H1 (cell line): ENCODE measurements around the gene BTBD18. TPM values are rescaled to one million over a fixed set of nuclear protein-coding genes. Genes with fewer than 3 reads are reported as not detected.

ENCODE experiments used
- CTCF ChIA-PET: fragments of 300-600 bp; sonication (Branson Sonifier 250); formaldehyde crosslinking; loops from one replicate; lab custom pipeline; 2021; ENCODE audit not compliant: partially characterized antibody; lab: Charles Lee
- POLR2A ChIA-PET: fragments of 300-600 bp; sonication (Branson Sonifier 250); formaldehyde crosslinking; loops from one replicate; lab custom pipeline; 2021; ENCODE audit warnings: inconsistent platforms; ENCODE audit not compliant: partially characterized antibody; lab: Charles Lee
- DNase-seq, 2 experiments: peaks; one replicate each; pipeline versions ENCODE4 v3.0.0 to v3.0.0-alpha.2; 2010 to 2022; ENCODE audit warnings: low spot score in 2 of 2, low read depth in 1 of 2, mixed read lengths in 1 of 2
- FAIRE-seq: peaks from 2 replicates; lab custom pipeline; 2011; peaks lifted over from hg19 to GRCh38; lab: Jason Lieb, UNC
- H2AFZ ChIP-seq: 2 replicates; pipeline ENCODE4 v1.8.1; 2012; ENCODE audit warnings: low read length, inconsistent platforms
- H2AK5ac ChIP-seq: 2 replicates; pipeline ENCODE4 v1.6.1; 2013; ENCODE audit warnings: low read depth, low read length
- H2BK120ac ChIP-seq: replicated peaks from 2 replicates; pipeline ENCODE3; 2013; ENCODE audit warnings: low read depth, low read length, inconsistent platforms
- H2BK12ac ChIP-seq: 2 replicates; pipeline ENCODE4 v1.6.1; 2013; ENCODE audit warnings: low read depth, low read length
- H2BK15ac ChIP-seq: 2 replicates; pipeline ENCODE4 v1.6.1; 2013; ENCODE audit warnings: low read length
- H2BK20ac ChIP-seq: 2 replicates; pipeline ENCODE4 v1.6.1; 2013; ENCODE audit warnings: low read length
- H2BK5ac ChIP-seq: 2 replicates; pipeline ENCODE4 v1.6.1; 2013; ENCODE audit warnings: low read depth, low read length
- H3K14ac ChIP-seq: 2 replicates; pipeline ENCODE4 v1.6.1; 2013; ENCODE audit warnings: inconsistent platforms; ENCODE audit not compliant: insufficient read length
- H3K18ac ChIP-seq: 2 replicates; pipeline ENCODE4 v1.6.1; 2013; ENCODE audit warnings: low read length; ENCODE audit errors: extremely low read depth
- H3K23ac ChIP-seq: 2 replicates; pipeline ENCODE4 v1.6.1; 2013; ENCODE audit warnings: inconsistent platforms; ENCODE audit not compliant: insufficient read length
- H3K23me2 ChIP-seq: 2 replicates; pipeline ENCODE4 v1.6.1; 2013; ENCODE audit warnings: low read depth, low read length
- H3K27ac ChIP-seq: 2 replicates; pipeline ENCODE4 v1.6.1; 2011; ENCODE audit warnings: low read depth, low read length, inconsistent platforms
- H3K27me3 ChIP-seq, 4 experiments: replicated peaks in 1 of 4; 1 replicate in 1 of 4; 2 replicates in 3 of 4; pipeline versions ENCODE4 v1.6.1 to v1.8.1; 2011 to 2013; ENCODE audit warnings: low read length in 3 of 4, mild to moderate bottlenecking in 3 of 4, inconsistent platforms in 2 of 4, mixed read lengths in 2 of 4, moderate library complexity in 1 of 4; ENCODE audit not compliant: control insufficient read depth in 3 of 4, insufficient read depth in 3 of 4; ENCODE audit errors: extremely low read depth in 1 of 4
- H3K36me3 ChIP-seq, 4 experiments: 2 replicates each; pipeline versions ENCODE4 v1.6.1 to v1.8.1; 2011 to 2013; ENCODE audit warnings: mild to moderate bottlenecking in 4 of 4, low read length in 3 of 4, moderate library complexity in 2 of 4, control low read depth in 1 of 4, inconsistent platforms in 1 of 4; ENCODE audit not compliant: insufficient read depth in 4 of 4, control insufficient read depth in 2 of 4
- H3K4ac ChIP-seq: replicated peaks from 2 replicates; pipeline ENCODE3; 2013; ENCODE audit warnings: low read length, low read depth, mixed read lengths, inconsistent platforms; ENCODE audit not compliant: insufficient read length
- H3K4me1 ChIP-seq, 4 experiments: replicated peaks in 1 of 4; 1 replicate in 1 of 4; 2 replicates in 3 of 4; pipeline versions ENCODE4 v1.6.1 to v1.8.1; 2011 to 2013; ENCODE audit warnings: low read length in 3 of 4, inconsistent platforms in 2 of 4, mixed read lengths in 1 of 4; ENCODE audit not compliant: insufficient read depth in 4 of 4, control insufficient read depth in 3 of 4
- H3K4me2 ChIP-seq, 2 experiments: 2 replicates each; pipeline versions ENCODE4 v1.6.1 to v1.8.1; 2011 to 2013; ENCODE audit warnings: low read depth in 2 of 2, low read length in 2 of 2, control low read depth in 1 of 2, inconsistent platforms in 1 of 2, mild to moderate bottlenecking in 1 of 2; ENCODE audit not compliant: insufficient read depth in 1 of 2
- H3K4me3 ChIP-seq, 4 experiments: fragments of 200-600, 300-600 bp in 1 of 4; sonication (generic), shearing (Covaris generic), sonication (Bioruptor Twin) in 1 of 4; 2 replicates each; pipeline versions ENCODE4 v1.5.1 to v1.8.1; 2011 to 2016; ENCODE audit warnings: low read length in 4 of 4, low read depth in 3 of 4, control low read depth in 2 of 4, inconsistent platforms in 2 of 4, mild to moderate bottlenecking in 2 of 4, mixed read lengths in 1 of 4, moderate library complexity in 1 of 4; ENCODE audit not compliant: insufficient read depth in 2 of 4; ENCODE audit errors: extremely low read depth in 1 of 4
- H3K56ac ChIP-seq: replicated peaks from 2 replicates; pipeline ENCODE3; 2013; ENCODE audit warnings: low read depth, mild to moderate bottlenecking, mixed read lengths, low read length, inconsistent platforms; ENCODE audit not compliant: insufficient read length
- H3K79me1 ChIP-seq: 2 replicates; pipeline ENCODE4 v1.6.1; 2013; ENCODE audit warnings: low read depth, low read length, control low read depth
- H3K79me2 ChIP-seq, 2 experiments: 2 replicates each; pipeline versions ENCODE4 v1.6.1 to v1.8.1; 2012 to 2013; ENCODE audit warnings: low read length in 2 of 2, mild to moderate bottlenecking in 2 of 2, inconsistent platforms in 1 of 2; ENCODE audit not compliant: insufficient read depth in 2 of 2, control insufficient read depth in 1 of 2
- H3K9ac ChIP-seq, 4 experiments: replicated peaks in 1 of 4; 1 replicate in 1 of 4; 2 replicates in 3 of 4; pipeline versions ENCODE4 v1.6.1 to v1.8.1; 2011 to 2013; ENCODE audit warnings: low read depth in 3 of 4, low read length in 3 of 4, control low read depth in 2 of 4, mild to moderate bottlenecking in 2 of 4, moderate library complexity in 2 of 4, inconsistent platforms in 1 of 4; ENCODE audit errors: extremely low read depth in 1 of 4
- H3K9me3 ChIP-seq, 2 experiments: 2 replicates each; pipeline versions ENCODE4 v1.6.1 to v1.8.1; 2012 to 2013; ENCODE audit warnings: mild to moderate bottlenecking in 2 of 2, moderate library complexity in 2 of 2, control low read depth in 1 of 2, inconsistent platforms in 1 of 2, low read depth in 1 of 2, low read length in 1 of 2, mixed read lengths in 1 of 2; ENCODE audit not compliant: insufficient read depth in 2 of 2
- H4K20me1 ChIP-seq, 2 experiments: replicated peaks in 1 of 2; 2 replicates each; pipeline versions ENCODE3 to v1.8.1; 2011 to 2013; ENCODE audit warnings: inconsistent platforms in 2 of 2, low read length in 2 of 2, mild to moderate bottlenecking in 1 of 2; ENCODE audit not compliant: insufficient read depth in 2 of 2, control insufficient read depth in 1 of 2
- H4K5ac ChIP-seq: 2 replicates; pipeline ENCODE4 v1.6.1; 2013; ENCODE audit warnings: low read length, low read depth, mixed read lengths, inconsistent platforms; ENCODE audit not compliant: insufficient read length
- H4K8ac ChIP-seq: 2 replicates; pipeline ENCODE4 v1.8.0; 2013; ENCODE audit warnings: mild to moderate bottlenecking, moderate library complexity, low read length, inconsistent platforms; ENCODE audit not compliant: insufficient read depth; ENCODE audit errors: extremely low read depth
- H4K91ac ChIP-seq: replicated peaks from 2 replicates; pipeline ENCODE3; 2013; ENCODE audit warnings: low read length, mixed read lengths, inconsistent platforms; ENCODE audit not compliant: insufficient read length
- BACH1 ChIP-seq: IDR thresholded peaks from 2 replicates; pipeline ENCODE4 v1.6.1; 2012; ENCODE audit warnings: low read length, improper control_type of control experiment
- CBX8 ChIP-seq: fragments of 300-800, 300-1000 bp; sonication (generic); IDR thresholded peaks from 2 replicates; pipeline ENCODE4 v1.7.1; 2016; ENCODE audit warnings: low read depth, low read length, borderline replicate concordance
- EGR1 ChIP-seq: IDR thresholded peaks from 2 replicates; pipeline ENCODE4 v1.6.1; 2011; ENCODE audit warnings: low read depth, low read length, borderline replicate concordance
- JUN ChIP-seq: IDR thresholded peaks from 2 replicates; pipeline ENCODE4 v1.6.1; 2011; ENCODE audit warnings: low read depth, mild to moderate bottlenecking, improper control_type of control experiment, low read length
- JUND ChIP-seq: IDR thresholded peaks from 2 replicates; pipeline ENCODE4 v1.6.1; 2011; ENCODE audit warnings: mild to moderate bottlenecking, improper control_type of control experiment, low read length
- KDM1A ChIP-seq: fragments of 200-600, 300-600 bp; sonication (generic); IDR thresholded peaks from 2 replicates; pipeline ENCODE4 v1.7.1; 2016; ENCODE audit warnings: mild to moderate bottlenecking, low read length, borderline replicate concordance
- SP1 ChIP-seq: IDR thresholded peaks from 2 replicates; pipeline ENCODE4 v1.6.1; 2011; ENCODE audit warnings: low read depth, low read length
- SRF ChIP-seq: IDR thresholded peaks from 2 replicates; pipeline ENCODE4 v1.6.1; 2011; ENCODE audit warnings: mild to moderate bottlenecking, low read depth, low read length, moderate library complexity
- WGBS, 2 experiments: shearing (Covaris generic) in 1 of 2; methylation state at CpG; one replicate each; pipeline versions ENCODE4 v1.1.6 to v1.1.7; 2013 to 2015; ENCODE audit warnings: low lambda C conversion rate in 2 of 2, mixed read lengths in 2 of 2, inconsistent platforms in 1 of 2, low coverage in 1 of 2, missing lambda C conversion rate in 1 of 2; ENCODE audit not compliant: insufficient replicate concordance in 2 of 2, insufficient coverage in 1 of 2, insufficient read length in 1 of 2; ENCODE audit errors: extremely low coverage in 1 of 2, missing lambda C conversion rate in 1 of 2; 5-methylcytosine and 5-hydroxymethylcytosine counted together
- polyA plus RNA-seq, 7 experiments: library from polyadenylated mRNA; depleted of rRNA in 3 of 7; stranded (reverse) in 5 of 7; unstranded in 2 of 7; fragments of >200 nt in 5 of 7; fragments of 200-250 nt in 2 of 7; gene quantifications; 1 replicate in 5 of 7; 2 replicates in 1 of 7; 4 replicates in 1 of 7; pipeline versions ENCODE4 v1.2.1 to v1.2.3, GENCODE V29; 2011 to 2013; ENCODE audit warnings: missing spikeins in 2 of 7, mixed read lengths in 2 of 7
- total RNA-seq: library from RNA; stranded (reverse); fragmentation: NEBNext Ultra II Directional; extraction: Animal tissue kit (Norgen Biotek cat#: 25700); gene quantifications from 2 replicates; pipeline ENCODE4 v1.2.1, GENCODE V29; 2021
- TF ChIP-seq, protein P1 (sequence below): IDR thresholded peaks from 2 replicates; pipeline ENCODE4 v1.6.1; 2012; ENCODE audit warnings: inconsistent platforms
- TF ChIP-seq, protein P2 (sequence below): IDR thresholded peaks from 2 replicates; pipeline ENCODE4 v1.6.1; 2012; ENCODE audit warnings: inconsistent platforms

The BTBD18 gene
- total and polyA plus RNA-seq, 2 of the 8 experiments (the other 6 are each of a cell fraction or from before 2014, with no cell fraction given), result 0.03 TPM; not detected in 1

GRCh38 chr11:57770793-57771192 is 19.2 kb upstream of the BTBD18 start:
- CTCF ChIA-PET, result interaction anchor here (1.2 kb wide), 2 partner anchors 8 to 14 kb away, joined by 3 read pairs; no protein-coding TSS in a partner anchor

More at GRCh38 chr11:57770793-57771192, 19.2 kb upstream of the BTBD18 start:
- Histone ChIP-seq H3K56ac (no peak overlapping the region), H2AK5ac (no peak overlapping the region), H2BK120ac (no peak overlapping the region), H2AFZ (no peak overlapping the region), H3K23ac (no peak overlapping the region), H3K79me2 (peaks cover 52 to 95% of the 10 kb centered on the region in 2 experiments), H3K79me1 (peaks cover 10% of the 10 kb centered on the region; the same call in 1 of the 2 replicates), H3K36me3 (no peaks in the 10 kb centered on the region), H2BK12ac (no peak overlapping the region), H3K9me3 (no peaks in the 10 kb centered on the region), H3K4me1 (peaks cover 3 to 8% (median 6%) of the 10 kb centered on the region in 4 experiments), H2BK15ac (no peak overlapping the region), H4K8ac (no peak overlapping the region), H2BK20ac (no peak overlapping the region), H3K4me3 (no peak overlapping the region), H3K18ac (no peak overlapping the region), H4K91ac (no peak overlapping the region), H2BK5ac (no peak overlapping the region), H3K4ac (no peak overlapping the region), H3K4me2 (no peak overlapping the region), H3K9ac (no peak overlapping the region), H3K23me2 (no peaks in the 10 kb centered on the region; the same call in 1 of the 2 replicates), H4K20me1 (peaks cover 7 to 18% of the 10 kb centered on the region in 2 experiments), H3K27ac (no peak overlapping the region), H3K14ac (no peak overlapping the region), H4K5ac (no peak overlapping the region), H3K27me3 (no peaks in the 10 kb centered on the region)
- POLR2A ChIA-PET, result interaction anchor here (0.6 to 3.2 kb wide), 7 partner anchors 8 to 130 kb away, joined by 3 to 20 read pairs (median 4); partner anchors contain the start of gene CTNND1
- no peak for TF ChIP-seq JUN
- no peak for TF ChIP-seq JUND
- TF ChIP-seq CBX8, result no peak
- no peak for TF ChIP-seq KDM1A
- no peak for TF ChIP-seq SRF
- TF ChIP-seq, protein P1, sequence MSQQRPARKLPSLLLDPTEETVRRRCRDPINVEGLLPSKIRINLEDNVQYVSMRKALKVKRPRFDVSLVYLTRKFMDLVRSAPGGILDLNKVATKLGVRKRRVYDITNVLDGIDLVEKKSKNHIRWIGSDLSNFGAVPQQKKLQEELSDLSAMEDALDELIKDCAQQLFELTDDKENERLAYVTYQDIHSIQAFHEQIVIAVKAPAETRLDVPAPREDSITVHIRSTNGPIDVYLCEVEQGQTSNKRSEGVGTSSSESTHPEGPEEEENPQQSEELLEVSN, result no peak
- no peak for TF ChIP-seq EGR1
- no peak for TF ChIP-seq BACH1
- TF ChIP-seq SP1, result no peak
- TF ChIP-seq, protein P2, sequence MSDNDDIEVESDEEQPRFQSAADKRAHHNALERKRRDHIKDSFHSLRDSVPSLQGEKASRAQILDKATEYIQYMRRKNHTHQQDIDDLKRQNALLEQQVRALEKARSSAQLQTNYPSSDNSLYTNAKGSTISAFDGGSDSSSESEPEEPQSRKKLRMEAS, result no peak
- WGBS, 2 experiments, result 90% methylated on average over 1 of the region's 1 CpG; no CpG with 5 or more reads in 1 of the 2 experiments
- DNase-seq (no peak), FAIRE-seq (no peak)
